ENCODE data around the gene CBARP.

Gene CBARP

DNA sequence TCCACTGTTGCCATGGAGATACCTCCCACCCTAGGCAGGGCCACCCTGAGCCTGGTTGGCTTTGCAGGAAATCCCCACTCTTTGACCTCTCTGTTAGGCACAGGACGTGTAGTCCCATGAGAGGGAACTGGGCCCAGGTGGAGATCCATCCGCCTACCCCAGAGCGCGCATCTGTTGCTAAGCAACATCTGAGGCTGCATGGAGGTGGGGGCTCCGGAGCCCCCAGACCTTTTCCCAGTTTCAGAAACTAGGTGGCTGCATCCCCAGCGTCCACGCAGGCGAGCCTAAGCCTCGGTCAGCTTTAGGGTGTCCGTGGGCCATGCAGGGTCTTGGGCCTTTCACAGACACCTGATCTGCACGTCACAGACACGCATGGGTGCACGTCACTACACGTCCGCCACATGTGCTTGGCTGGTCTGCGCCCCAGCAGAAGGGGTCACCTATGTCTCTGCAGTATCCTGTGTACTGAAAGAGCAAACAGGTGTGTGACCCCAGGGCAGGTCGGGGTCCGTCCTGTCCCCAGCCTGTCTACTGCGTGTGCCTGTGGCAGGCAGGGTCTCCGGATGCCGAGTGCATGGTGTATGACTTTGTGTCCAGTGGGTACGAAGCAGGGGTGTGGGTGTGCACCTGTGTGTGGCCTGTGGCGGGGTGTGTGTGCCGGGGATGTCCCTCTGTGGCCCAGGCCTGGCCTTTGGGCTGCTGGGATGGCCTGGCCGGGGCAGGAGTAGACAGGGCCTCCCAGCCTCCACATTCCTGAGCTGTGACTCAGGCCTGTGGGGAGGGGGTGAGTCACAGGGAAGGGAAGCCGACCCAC is 27.2 kb upstream of the CBARP start:
- no peak for DNase-seq

DNA sequence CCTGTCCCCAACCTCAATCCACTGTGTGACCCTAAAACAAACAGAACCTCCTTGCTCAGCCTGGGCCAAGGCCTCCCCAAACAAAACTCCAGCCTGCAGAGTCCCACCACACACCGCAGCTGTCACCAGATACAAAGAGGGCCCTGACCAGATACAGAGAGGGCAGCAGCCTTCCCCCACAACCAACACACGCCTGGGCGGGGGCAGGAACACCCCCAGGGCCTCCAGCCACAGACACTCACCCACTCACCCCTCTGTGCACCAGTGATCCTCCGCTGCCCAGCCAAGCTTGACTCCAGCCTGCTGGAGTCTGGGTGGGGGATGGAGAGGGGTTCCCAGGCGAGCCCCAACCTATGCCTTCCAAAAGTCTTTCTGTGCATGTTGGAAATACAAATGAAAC is 25.4 kb upstream of the CBARP start:
- no peak for DNase-seq

DNA sequence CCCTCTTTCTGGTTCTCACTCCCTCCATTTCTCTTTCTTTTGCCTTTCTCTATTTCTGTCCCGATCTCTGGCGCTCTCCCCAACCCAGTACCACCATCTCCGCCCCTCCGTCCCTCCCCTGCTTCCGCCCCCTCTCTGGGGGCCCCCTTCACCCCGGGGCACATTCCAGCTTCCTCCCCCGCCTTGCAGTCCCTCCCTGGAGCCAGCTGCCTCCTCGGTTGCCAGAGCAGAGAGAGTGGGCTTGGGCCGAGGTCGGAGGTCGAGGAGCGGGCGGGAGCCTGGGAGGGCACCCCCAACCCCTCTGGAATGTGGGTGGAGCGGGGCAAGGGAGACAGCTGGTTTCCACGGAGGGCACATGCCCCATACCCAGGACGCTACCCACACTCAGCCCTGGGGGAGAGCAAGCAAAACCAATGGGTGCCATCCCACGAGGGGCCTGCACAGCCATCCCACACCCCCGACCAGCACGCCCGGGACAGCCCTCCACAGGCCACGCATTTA is 24.9 kb upstream of the CBARP start:
- DNase-seq, result no peak

DNA sequence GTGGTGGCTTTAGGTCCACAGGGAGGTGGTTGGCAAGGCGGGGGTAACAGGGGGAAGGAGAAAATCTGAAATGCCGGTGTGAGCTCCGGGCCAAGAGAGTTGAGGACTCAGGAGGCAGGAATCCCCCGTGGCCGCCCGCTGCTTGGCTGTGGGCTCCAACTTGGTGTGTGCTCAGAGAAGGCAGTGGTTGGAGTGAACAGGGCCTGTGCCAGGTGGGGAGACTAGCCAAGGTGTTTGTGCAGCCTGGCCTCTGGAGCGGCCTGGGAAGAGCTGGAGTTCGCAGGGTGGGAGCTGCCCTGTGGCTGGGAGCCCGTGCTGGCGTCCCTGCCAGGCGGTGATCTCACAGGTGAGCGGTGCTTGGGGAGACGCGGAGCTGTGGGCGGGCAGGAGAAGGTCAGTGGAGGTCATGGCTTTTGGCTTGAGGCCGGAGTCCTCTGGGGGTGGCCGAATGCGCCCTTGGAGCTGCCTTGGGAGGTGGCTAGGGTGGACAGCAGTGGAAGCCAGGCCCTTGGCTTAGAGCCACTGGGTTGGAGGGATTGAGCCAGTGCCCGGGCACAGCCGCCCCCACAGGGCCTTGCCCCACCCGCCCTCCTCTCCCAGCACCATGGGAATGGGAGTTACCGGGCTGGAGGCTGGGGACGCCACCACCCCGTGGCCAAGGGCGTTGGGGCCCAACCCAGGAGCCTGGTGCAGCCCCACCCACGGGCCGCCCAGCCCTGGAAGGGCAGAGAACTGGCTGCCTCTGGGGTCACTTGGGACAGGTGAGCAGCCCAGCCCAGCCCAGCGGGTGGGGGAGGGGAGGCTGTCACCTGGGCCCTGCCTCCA is 24.2 kb upstream of the CBARP start:
- peak; percentile 11 for DNase-seq

DNA sequence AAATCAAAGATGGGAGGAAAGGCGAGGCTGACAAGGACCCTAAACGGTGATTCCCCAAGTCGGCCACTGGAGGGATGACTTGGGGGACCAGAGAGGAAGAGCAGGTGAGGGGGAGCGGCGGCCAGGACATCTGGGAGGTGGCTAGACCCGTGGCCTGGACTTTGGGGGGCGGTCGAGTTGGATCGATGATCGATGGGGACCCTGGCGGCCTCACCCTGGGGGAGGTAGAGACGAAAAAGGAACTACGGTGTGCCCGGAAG is 23.7 kb upstream of the CBARP start:
- DNase-seq, result no peak

DNA sequence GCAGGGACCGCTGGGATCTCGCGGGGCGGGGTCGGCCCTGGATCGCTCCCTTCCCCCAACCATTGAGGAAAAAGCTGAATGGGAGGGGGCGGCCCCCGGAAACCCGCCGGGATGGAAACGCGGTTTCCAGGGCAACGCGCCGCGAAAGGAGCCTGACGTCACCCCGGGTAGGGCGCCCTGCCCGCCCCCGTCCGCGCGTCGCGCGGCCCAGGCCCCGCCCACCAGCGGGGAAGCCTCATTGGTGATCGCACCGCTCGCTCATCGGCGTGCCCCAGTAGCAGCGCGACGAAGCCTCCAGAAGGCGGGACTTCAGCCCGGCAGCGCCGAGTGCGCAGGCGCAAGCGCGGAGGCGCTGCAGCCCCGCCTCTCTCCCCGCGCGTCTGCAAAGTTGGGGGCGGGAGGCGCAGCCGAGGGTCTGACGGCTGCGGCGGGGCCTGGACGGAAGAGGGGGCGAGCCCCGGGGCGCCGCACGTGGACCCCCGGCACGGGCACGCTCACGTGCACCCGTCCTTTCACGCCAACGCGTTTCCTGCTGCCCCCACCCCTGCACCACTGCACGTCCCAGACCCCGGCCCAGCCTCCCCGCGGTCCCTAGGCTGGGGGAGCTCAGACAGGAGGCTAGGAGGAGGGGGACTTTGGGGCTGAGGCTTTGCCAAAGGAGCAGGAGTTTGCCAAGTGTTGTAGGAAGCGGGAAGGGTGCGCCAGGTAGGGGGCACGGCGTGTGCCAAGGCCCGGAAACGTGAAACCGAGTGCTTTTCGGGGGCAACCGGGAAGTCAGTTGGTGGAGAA is 23.1 kb upstream of the CBARP start:
- DNase-seq, result peak; percentile 95

DNA sequence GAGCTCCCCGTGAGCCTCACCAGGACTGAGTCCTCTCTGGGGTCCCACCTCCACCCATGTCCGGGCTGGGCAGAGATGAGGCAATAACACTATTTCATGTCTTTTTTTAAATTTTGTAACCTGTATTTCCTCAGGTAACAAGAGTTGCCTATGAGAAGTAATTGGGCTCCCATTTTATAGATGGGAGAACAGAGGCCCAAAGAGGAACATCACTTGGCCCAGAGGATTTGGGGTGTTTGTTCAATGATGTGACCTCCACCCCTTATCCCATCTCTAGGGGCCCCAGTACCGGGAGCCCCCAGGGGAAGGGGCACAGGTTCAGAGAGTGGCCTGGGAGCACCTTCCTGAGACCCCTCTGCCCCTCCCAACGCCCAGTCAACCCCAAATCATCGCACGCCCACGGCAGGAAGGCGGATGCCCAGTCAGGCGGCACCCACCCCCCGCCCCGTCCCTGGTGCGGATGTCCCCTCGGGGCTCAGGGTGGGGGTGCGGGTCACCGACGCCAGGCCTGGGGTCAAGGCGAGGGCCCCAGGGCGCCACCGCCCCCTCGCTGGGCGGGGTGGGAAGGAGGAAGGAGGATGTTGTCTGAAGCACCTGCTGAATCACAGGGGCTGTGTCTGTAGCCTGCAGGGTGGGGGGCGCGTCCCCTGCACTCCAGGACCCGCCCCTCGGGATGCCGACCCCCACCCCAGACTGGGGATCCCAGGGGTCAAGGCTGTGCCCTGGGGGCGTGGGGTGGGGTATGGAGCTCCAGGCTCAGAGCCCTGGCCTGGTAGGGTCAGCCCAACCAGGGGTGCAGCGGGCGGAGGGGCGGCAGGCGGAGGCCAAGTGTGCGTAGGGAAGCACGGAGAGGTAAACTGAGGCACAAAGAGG is 22.3 kb upstream of the CBARP start:
- DNase-seq, result no peak

DNA sequence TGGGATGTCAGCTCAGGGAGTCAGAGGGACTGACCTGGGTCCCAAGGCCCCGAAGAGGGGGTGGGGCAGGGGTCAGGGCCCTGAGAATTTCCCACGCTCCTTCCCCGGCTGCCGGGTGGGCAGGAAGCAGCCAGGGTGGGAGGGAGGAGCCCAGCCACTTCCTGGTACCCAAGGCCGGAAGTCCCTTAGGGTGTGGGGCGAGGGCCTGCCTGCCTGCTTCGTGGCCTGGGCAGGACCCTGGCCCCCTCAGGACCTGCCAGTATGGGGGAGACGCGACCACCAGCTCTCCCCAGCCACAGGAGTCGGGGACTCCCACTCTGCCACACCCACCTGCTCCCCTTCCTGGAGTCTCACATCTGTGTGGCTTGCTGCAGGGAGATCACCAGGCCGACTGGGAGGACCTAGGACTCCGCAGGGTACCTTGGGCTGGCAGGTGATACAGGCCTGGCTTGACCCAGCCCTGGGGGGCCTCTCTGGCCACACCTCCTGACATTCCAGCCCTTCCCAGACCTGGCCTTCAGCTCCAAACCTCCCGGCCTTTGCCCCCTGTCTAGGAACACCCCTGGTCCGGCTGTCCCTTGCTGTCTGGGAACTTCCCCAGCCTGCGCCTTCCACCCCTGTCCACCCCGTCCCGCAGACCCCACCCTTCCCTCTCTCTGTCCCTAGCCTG is 21.5 kb upstream of the CBARP start:
- peak; percentile 51 for DNase-seq

DNA sequence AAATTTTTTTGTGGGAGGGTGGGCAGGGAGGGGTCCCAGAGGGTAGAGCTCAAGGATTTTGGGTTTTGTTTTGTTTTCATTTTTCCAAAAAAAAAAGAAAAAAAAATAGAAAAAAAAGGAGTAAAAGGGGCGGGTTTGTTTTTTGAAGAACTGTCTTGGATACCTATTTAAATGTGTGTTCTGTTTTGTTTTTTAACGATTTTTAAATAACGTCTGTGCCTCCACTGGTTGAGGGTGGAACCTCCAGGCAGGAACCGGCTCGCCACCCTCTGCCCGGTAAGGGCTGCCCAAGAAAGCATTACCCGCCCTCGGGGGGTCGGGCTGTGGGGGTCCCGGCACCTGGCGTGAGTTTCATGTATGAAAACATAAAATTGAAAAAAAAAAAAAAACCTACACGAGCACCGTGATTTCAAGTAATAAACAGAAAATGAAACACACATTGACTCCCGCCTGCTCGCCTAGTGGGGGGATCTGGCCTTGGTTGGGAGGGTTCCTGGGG is 21.0 kb upstream of the CBARP start:
- DNase-seq, result no peak

DNA sequence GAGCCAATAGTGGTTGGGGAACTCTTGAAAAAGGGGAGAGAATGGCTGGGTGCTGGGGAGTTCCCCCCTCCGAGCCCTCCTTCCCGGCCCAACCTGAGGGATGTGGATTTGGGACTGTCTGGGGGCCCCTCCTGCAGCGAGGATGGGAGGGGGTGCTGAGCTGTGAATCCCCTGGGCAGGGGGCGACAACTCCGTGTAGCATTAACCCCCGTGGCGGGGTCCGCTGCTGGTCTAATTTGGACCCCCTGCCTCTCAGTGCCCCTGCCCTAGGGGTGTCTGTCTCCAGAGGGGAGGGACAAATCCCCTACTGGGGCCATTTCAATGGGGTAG is 20.3 kb upstream of the CBARP start:
- DNase-seq, result no peak

DNA sequence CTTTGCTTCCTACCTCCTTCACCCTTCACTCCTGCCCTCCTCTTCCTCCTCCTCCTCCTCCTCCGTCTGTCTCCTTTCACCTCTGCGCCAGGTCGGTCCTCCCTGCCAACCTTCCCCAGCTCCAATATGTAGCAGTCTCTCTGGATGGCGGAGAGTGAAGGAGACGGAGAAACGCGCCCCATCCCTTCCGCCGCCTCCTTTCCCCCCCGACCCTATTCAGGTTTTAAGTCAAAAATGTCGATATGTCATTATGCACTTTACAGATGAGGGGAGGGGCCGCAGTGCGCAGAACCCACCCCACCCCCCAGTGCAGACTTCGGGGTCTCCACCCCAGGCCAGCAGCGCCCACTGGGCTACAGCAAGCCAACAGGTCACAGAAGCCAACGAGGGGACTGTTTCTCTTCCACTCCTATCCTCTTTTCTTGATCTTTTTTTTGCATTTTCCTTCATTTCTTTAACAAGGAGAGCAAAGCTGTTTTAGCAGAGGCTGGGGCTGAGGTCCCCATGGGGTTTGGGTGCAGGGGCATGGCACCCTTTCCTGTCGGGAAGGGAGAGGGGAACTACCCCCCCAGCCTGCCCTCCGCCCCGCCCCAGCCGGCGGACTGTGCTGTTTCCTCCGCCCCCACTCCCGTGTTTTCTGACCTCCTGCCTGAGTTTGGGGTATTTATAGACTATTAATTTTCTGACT is 19.8 kb upstream of the CBARP start:
- DNase-seq, result no peak

DNA sequence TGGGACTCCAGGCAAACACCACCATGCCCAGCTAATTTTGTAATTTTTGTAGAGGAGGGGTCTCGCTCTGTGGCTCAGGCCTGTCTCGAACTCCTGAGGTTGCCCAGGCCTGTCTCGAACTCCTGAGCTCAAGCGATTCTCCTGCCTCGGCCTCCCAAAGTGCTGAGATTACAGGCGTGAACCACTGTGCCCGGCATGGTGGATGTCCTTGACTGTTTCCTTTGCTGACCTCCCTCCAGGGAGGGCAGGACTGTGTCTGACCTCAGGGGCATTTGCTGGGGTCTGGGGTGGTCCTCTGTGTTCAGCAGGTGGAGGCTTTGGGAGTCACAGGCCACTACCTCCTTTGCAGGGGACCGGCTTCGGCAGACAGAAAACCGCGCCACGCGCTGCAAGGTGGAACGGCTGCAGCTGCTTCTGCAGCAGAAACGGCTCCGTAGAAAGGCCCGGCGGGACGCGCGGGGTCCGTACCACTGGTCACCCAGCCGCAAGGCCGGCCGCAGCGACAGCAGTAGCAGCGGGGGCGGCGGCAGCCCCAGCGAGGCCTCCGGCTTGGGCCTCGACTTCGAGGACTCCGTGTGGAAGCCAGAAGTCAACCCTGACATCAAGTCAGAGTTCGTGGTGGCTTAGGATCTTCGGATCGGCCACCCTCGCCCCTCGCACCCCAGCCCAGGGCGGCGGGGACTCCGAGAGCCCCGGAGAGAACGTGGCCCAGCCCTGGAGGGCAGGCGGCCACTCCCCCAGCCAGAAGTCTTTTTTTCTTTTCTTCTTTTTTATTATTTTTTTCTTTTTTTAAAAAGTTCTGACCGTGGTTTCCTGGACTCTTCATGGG is 19.1 kb upstream of the CBARP start:
- no peak for DNase-seq

DNA sequence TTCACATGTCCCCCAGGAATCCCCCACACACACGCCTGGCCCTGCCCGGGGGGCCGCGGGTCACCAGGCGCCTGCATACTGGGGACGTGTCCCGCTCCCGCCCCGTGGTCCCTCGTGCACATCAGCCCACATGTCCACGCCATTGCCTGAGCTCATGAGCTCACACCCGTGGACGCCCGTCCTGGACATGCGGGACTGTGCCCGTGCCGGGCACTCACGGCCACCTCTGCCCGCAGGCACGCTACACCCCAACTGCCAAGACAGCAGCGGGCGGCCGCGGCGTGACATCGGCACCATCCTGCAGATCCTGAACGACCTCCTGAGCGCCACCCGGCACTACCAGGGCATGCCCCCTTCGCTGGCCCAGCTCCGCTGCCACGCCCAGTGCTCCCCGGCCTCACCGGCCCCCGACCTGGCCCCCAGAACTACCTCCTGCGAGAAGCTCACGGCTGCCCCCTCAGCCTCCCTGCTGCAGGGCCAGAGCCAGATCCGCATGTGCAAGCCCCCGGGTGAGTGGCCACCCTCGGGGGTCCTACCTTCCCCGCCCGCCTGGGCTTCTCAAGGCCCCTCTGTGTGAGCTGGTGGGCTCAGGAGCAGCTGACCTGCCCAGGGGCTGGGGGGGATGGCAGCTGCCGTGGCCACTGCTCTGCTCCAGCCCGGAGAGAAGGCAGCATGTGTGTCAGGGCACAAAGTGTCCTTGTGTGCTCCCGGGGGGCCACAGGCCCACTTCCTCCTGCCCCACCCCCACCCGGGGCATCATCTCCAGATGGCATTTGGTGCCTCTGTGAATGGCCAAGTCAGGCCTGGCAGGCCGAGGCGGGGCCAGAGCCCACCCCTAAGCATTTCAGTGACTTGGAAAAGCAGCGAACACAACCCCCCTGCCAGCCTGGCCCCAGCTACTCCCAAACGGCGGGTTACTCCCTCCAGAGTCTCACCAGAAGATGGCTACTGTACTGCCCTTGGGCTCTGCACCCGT is 17.7 kb upstream of the CBARP start:
- DNase-seq, result no peak

DNA sequence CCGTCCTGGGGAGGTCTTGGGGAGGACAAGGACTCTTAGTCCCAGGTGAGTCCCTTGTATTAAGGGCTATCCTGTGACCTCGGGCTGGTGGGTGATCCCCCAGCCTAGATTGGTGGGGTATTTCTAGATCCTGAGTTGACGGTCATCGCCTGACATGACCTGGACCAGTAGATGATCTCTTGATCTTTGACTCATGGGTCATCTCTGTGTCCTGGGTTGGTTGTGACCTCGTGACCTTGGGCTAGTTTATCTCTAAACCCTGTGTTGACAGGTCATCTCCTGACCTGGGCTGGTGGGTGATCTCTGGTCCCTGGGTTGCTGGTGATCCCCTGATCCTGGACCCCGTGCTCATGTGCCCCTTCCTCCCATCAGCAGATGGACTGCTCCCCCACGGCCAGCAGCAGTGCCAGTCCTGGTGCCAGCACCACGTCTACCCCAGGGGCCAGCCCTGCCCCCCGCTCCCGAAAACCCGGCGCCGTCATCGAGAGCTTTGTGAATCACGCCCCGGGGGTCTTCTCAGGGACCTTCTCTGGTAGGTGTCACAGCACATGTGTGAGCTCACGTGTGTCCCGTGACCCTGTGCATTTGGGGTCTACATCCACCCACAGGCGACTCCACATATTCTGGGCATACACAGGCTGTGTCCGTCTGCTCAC is 16.9 kb upstream of the CBARP start:
- DNase-seq, result no peak

DNA sequence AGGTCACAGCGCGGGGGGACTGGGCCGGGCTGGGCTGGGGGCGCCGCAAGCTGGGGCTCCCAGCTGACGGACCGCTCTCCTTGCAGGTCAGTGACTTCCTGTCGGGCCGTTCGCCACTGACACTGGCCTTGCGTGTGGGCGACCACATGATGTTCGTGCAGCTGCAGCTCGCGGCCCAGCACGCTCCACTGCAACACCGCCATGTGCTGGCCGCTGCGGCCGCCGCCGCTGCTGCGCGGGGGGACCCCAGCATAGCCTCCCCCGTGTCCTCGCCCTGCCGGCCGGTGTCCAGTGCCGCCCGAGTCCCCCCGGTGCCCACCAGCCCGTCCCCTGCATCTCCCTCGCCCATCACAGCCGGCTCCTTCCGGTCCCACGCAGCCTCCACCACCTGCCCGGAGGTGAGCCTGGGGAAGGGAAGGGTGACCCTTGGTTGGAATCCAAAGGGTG is 16.3 kb upstream of the CBARP start:
- no peak for DNase-seq

DNA sequence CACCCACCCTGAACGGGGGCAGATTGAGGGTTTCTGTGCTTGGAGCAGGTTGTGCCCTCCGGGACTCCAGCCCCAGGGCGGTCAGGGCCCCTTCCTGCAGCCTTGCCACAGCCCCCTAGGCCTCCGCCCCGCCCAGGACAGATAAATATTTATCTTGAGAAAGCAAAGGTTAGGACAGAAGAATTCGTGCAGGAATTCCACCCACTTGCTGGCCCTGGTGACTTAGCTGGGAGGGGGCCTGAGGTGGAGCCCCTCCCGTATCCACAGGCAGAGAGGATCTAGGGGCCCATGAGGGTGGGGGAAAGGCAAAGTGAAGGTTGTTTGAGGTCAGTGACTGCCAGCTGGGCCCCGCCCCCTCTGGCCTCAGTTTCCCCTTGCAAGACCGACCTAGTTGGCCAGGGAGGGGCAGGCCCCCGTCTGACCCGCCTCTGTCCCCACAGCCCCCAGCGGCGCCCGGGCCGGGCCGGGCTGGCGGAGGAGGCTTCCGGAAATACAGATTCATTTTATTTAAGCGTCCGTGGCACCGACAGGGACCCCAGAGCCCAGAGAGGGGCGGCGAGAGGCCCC is 15.8 kb upstream of the CBARP start:
- no peak for DNase-seq

DNA sequence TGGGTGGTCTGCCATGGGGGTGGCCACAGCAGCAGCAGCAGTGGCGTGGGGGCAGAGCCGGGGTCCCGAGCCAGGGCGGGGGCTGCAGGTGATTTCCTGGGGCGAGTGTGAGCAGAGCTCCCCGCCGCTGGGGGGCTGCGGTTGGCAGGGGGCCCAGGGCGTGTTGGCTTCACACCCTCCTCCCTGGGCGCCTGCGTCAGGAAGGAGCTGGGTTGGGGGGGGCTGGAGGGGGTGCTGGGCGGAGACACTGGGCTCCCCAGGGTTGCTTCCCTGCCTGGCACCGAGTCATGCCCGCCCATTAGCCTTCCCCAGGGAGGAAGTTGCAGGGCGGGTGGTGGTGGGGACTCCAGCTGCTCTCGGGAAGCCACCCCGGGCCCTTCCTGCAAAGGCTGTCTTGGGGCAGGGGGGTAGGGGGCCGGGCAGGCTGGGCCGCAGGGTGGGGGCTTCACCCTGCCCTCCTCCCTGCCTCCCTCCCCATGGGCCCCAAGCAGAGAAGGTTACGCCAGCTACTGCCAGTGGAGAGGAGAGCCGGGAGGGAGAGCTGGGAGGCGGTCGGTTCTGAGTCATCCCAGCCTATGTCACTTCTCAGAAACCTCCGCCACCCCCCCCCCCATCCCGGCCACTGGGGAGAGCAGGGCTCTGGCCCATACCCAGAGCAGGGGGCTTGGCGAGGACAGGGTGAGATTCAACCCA is 15.2 kb upstream of the CBARP start:
- DNase-seq, result no peak
